ENCODE results near the gene RHBDF1.

Gene RHBDF1

GRCh38 chr16:74747-75334 lies 2.4 kb upstream of the RHBDF1 start:
- DNase-seq (ENCODE audit: low read depth, low spot score), result no peak

- DNase-seq (ENCODE audit: low read depth, low spot score), result no peak
Measured at GRCh38 chr16:74051-74746, 1.8 kb upstream of the RHBDF1 start.

GRCh38 chr16:71540-72401 lies 660 bp downstream of the RHBDF1 start:
- DNase-seq (ENCODE audit: low read depth, low spot score), result no peak

- no peak for DNase-seq (ENCODE audit: low read depth, low spot score)
Measured at GRCh38 chr16:71210-71539, 1.3 kb downstream of the RHBDF1 start.

GRCh38 chr16:69181-69580 lies 3.2 kb downstream of the RHBDF1 start:
- no peak for DNase-seq (ENCODE audit: low read depth, low spot score)

- DNase-seq (ENCODE audit: low read depth, low spot score), result no peak
Measured at GRCh38 chr16:67884-68789, 4.3 kb downstream of the RHBDF1 start.

GRCh38 chr16:67183-67791 lies 5.1 kb downstream of the RHBDF1 start:
- DNase-seq (ENCODE audit: low read depth, low spot score), result no peak

GRCh38 chr16:66309-67182 lies 5.9 kb downstream of the RHBDF1 start:
- no peak for DNase-seq (ENCODE audit: low read depth, low spot score)

- DNase-seq (ENCODE audit: low read depth, low spot score), result no peak
Measured at GRCh38 chr16:65745-66144, 6.7 kb downstream of the RHBDF1 start.

GRCh38 chr16:64914-65255 lies 7.5 kb downstream of the RHBDF1 start:
- DNase-seq (ENCODE audit: low read depth, low spot score), result no peak

- DNase-seq (ENCODE audit: low read depth, low spot score), result no peak
Measured at GRCh38 chr16:63998-64913, 8.2 kb downstream of the RHBDF1 start.

- DNase-seq (ENCODE audit: low read depth, low spot score), result no peak
Measured at GRCh38 chr16:63466-63865, 9.0 kb downstream of the RHBDF1 start.

GRCh38 chr16:62968-63391 lies 9.5 kb downstream of the RHBDF1 start:
- DNase-seq (ENCODE audit: low read depth, low spot score), result no peak

GRCh38 chr16:62283-62967 lies 10.0 kb downstream of the RHBDF1 start:
- DNase-seq (ENCODE audit: low read depth, low spot score), result no peak

GRCh38 chr16:61879-62281 lies 10.6 kb downstream of the RHBDF1 start:
- DNase-seq (ENCODE audit: low read depth, low spot score), result no peak

GRCh38 chr16:60929-61878 lies 11.2 kb downstream of the RHBDF1 start:
- DNase-seq (ENCODE audit: low read depth, low spot score), result no peak

GRCh38 chr16:60166-60565 lies 12.3 kb downstream of the RHBDF1 start:
- DNase-seq (ENCODE audit: low read depth, low spot score), result no peak
